ENCODE data around the gene CELF4.

CELF4 gene

DNA sequence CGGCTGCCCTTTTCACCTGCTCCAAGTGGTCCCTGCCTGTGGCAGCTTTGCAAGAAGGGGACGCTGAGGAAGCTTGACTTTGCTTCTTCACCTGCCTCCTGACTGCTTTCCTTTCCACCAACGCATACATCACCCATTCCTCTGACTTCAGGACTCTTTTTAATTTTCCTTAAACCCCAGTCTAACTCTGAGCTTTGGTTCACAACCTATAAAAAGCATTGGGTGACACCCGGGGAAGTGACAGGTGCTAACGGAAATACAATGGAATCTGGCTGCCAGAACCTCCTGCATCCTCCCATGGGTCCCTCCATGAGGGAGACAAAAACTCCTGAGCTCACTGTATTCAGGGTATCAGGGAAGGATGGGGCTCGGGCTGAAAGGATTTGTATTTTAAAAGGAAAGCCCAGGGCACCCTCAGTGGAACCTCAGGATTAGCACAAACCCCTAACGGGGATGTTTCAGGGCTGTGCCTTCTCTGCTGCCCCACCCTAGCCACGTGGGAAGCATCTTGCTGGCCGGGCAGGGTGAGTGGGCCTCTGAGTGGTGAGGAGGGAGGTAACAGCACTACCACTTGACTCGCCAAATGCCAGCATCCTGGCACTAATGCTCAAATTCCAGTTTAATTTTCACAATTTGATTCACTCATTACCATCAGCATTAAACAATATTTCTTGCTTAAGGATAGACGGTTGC is 284.8 kb downstream of the CELF4 start:
- no peak for TF ChIP-seq CTCF (IDR thresholded peaks at IDR 0.05; ENCODE audit: low read depth, low read length, missing control alignments)
- Histone ChIP-seq H3K27ac (no peak overlapping the region), H3K4me3 (ENCODE audit: low read depth, low read length) (no peak overlapping the region), H3K36me3 (replicated peaks) (no peaks in the 10 kb centered on the region), H3K27me3 (replicated peaks) (peaks cover 9% of the 10 kb centered on the region)
- in situ Hi-C loops (cut with HindIII; ENCODE audit: low pct_ligation_motif_present, low sequenced_read_pairs): no loop called here
- DNase-seq: no peak

GRCh38 chr18:37277804-37278203 is 287.8 kb downstream of the CELF4 start:
- no peak for TF ChIP-seq CTCF (IDR thresholded peaks at IDR 0.05; ENCODE audit: low read depth, low read length, missing control alignments)
- no peaks in the 10 kb centered on the region for H3K36me3 ChIP-seq (replicated peaks)
- in situ Hi-C loops (cut with HindIII; ENCODE audit: low pct_ligation_motif_present, low sequenced_read_pairs): no loop called here
- DNase-seq: no peak
- no peak overlapping the region for H3K4me3 ChIP-seq (ENCODE audit: low read depth, low read length)
- H3K27ac ChIP-seq: no peak overlapping the region
- H3K27me3 ChIP-seq (replicated peaks): peaks cover 29% of the 10 kb centered on the region

GRCh38 chr18:37276111-37276890 is 289.3 kb downstream of the CELF4 start:
- TF ChIP-seq CTCF (IDR thresholded peaks at IDR 0.05; ENCODE audit: low read depth, low read length, missing control alignments): no peak
- H3K27me3 ChIP-seq (replicated peaks): peaks cover 29% of the 10 kb centered on the region
- DNase-seq: no peak

GRCh38 chr18:37275237-37275741 is 290.3 kb downstream of the CELF4 start:
- no peak for TF ChIP-seq CTCF (IDR thresholded peaks at IDR 0.05; ENCODE audit: low read depth, low read length, missing control alignments)

More at GRCh38 chr18:37276111-37276890, 289.3 kb downstream of the CELF4 start:
- in situ Hi-C loops (cut with HindIII; ENCODE audit: low pct_ligation_motif_present, low sequenced_read_pairs): no loop called here
- H3K4me3 ChIP-seq (ENCODE audit: low read depth, low read length): no peak overlapping the region
- H3K27ac ChIP-seq: no peak overlapping the region
- H3K36me3 ChIP-seq (replicated peaks): no peaks in the 10 kb centered on the region

GRCh38 chr18:37274309-37275236 is 291.0 kb downstream of the CELF4 start:
- peaks cover 29% of the 10 kb centered on the region for H3K27me3 ChIP-seq (replicated peaks)

More at GRCh38 chr18:37275237-37275741, 290.3 kb downstream of the CELF4 start:
- H3K4me3 ChIP-seq (ENCODE audit: low read depth, low read length): no peak overlapping the region
- H3K36me3 ChIP-seq (replicated peaks): no peaks in the 10 kb centered on the region
- peaks cover 29% of the 10 kb centered on the region for H3K27me3 ChIP-seq (replicated peaks)
- in situ Hi-C loops (cut with HindIII; ENCODE audit: low pct_ligation_motif_present, low sequenced_read_pairs): no loop called here
- no peak overlapping the region for H3K27ac ChIP-seq
- no peak for DNase-seq

More at GRCh38 chr18:37274309-37275236, 291.0 kb downstream of the CELF4 start:
- in situ Hi-C loops (cut with HindIII; ENCODE audit: low pct_ligation_motif_present, low sequenced_read_pairs): no loop called here
- DNase-seq: no peak
- no peaks in the 10 kb centered on the region for H3K36me3 ChIP-seq (replicated peaks)
- TF ChIP-seq CTCF (IDR thresholded peaks at IDR 0.05; ENCODE audit: low read depth, low read length, missing control alignments): no peak
- H3K27ac ChIP-seq: no peak overlapping the region
- H3K4me3 ChIP-seq (ENCODE audit: low read depth, low read length): no peak overlapping the region
